ENCODE measurements around the gene SOX6.
"Not testable (repeated sequence)": the region's sequence is repeated elsewhere in the genome, so short reads cannot be mapped to it uniquely, and the experiment has no call there.

Gene SOX6

DNA sequence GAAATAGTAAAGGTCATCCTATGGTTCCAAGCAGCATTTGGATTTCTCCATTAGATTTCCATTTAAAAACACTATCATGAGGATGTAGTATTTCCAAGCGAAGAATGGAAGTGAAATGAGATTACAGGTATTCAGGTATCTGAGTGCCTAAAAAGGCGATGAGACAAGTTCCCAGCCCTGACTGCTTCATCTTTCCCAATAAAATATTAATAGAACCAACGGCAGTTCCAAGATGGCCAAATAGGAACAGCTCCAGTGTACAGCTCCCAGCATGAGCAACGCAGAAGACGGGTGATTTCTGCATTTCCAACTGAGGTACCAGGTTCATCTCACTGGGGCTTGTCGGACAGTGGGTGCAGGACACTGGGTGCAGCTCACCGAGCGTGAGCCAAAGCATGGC, 215.2 kb downstream of the SOX6 start:
- not testable (repeated sequence) for DNase-seq

DNA sequence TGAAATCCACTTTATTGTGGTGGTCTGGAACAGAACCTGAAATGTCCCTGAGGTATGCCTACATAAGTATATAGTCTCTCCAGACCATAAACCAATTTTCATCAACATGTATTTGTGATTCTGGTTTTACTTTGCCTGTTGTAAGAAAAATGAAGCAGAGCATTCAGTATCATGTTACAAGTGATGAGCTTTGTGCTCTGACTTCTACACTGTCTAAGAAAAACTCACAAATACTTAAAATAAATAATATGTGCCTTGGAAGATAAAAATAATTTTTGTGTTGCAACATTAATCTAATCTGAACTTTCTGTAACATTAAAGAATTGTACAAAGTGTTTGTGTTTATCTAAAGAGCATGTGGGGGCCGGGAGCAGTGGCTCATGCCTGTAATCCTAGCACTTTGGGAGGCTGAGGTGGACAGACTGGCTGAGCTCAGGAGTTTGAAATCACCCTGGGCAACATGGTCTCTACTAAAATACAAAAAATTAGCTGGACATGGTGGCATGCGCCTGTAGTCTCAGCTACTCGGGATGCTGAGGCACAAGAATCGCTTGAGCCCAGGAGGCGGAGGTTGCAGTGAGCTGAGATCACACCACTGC, 219.5 kb downstream of the SOX6 start:
- no peak for DNase-seq

DNA sequence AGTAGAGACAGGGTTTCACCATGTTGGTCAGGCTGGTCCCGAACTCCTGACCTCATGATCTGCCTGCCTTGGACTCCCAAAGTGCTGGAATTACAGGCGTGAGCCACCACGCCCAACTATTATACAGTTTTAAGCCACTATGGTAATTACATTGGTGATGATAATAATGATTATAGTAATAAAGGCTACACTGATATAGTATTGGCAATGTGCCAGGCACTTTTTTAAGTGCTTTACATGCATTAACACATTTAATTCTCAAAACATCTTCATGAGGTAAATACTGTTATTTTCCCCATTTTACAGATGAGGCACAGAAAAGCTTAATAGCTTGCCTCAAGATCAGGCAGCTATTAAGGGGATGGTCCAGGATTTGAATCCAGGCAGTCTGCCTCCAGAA, 222.5 kb downstream of the SOX6 start:
- no peak for DNase-seq

DNA sequence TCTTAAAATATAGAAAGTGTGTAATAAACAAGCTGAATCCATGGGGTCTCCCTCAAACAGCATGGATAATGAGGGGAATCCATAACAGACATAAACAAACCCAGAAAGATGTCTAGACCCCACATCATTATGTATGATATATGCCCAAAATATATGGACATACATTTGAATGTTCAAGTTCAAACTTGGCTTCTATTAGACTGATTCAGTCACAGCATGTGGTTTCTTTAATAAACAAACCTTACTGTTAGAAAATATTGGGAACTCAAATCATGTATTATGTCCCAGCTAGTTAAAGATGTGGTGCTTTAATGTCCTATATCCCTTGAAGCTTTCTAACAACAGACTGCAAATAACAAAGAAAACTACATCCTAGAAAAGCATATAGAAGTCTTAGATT, 228.6 kb downstream of the SOX6 start:
- DNase-seq: no peak

DNA sequence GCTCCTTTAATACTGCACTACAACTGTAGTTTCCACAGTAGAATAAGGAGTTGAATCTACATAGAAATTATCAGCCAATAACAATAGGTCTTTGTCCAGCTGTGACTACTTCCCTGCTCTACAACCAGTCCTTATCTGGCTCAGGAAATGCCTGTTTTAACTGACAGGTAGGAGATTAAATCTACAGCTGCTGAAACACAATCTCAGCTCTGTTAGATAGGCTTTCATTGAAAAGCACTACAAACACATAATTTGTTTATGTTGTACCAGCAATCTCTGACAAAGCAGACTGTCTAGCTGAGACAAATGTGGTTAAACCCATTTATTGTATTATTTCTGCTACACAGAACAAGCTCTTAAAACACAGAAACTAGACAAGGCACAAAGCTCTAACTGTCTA, 230.0 kb downstream of the SOX6 start:
- no peak for DNase-seq

DNA sequence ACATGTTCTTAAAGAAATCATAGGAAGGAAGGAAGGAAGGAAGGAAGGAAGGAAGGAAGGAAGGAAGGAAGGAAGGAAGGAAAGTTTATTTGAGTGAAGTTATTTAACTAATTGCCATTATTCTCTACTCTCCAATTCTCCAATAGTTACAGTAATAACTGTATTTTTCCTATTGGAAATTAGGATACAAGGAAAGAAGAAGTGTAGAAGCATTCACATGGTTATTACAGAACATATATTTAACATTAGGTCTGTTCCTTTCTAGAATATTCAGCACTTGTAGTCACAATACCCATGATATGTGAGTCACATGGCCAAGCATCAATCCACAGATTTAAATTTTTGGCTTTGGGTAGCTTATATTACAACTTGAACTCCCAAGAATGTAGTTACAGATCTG, 230.6 kb downstream of the SOX6 start:
- no peak for DNase-seq

GRCh38 chr11:16124390-16124789, 232.0 kb downstream of the SOX6 start:
- no peak for DNase-seq

GRCh38 chr11:16121853-16122252, 234.5 kb downstream of the SOX6 start:
- DNase-seq: no peak

DNA sequence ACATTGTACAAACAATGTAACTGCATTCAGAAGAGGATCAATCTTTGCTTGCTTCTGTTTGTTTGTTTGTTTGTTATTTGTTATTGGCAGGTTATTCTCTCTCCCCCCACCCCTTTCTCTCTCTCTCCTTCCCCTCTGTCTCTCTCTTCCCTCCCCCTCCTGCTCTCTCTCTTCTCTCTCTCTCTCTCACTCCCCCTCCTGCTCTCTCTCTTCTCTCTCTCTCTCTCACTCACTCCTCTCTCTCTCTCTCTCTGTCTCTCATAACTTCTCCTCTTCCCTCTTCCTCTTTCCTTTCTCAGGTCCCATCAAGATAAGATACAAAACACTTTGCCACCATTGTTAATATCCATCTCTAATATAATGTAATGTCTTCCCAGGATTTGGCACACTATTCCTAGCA, 236.3 kb downstream of the SOX6 start:
- no peak for DNase-seq

- DNase-seq: no peak
Observed at GRCh38 chr11:16117989-16118756, 238.2 kb downstream of the SOX6 start.

- no peak for DNase-seq
Observed at GRCh38 chr11:16114978-16115871, 241.1 kb downstream of the SOX6 start.

GRCh38 chr11:16114431-16114830, 241.9 kb downstream of the SOX6 start:
- no peak for DNase-seq

GRCh38 chr11:16111690-16112089, 244.7 kb downstream of the SOX6 start:
- no peak for DNase-seq

- no peak for DNase-seq
Observed at GRCh38 chr11:16110886-16111285, 245.5 kb downstream of the SOX6 start.

DNA sequence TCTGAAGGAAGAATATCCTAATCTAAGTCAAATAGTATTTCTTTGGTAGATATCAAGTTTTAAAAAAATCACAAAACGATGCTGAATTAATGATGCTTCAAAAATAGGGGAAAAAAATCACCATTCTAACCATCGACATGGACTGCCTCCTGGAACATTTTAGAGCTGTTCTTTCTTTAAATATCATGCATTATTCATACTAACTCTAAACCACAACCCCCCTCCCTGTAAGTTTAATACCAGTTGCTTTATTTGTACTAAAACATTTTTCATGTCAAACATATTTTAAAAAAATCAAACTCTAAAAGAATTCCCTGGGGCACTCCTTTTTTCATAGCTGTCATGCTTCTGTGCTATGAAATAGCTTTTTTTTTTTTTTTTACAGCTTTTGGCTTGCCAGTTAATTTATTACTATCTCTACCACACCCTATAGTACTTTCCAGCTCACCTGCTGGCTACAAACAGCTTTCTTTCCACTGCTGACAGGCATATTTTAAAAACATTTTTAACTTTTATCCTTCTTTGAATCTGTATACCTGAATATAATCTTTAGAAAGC, 256.9 kb downstream of the SOX6 start:
- DNase-seq: no peak

GRCh38 chr11:16098526-16099205, 257.7 kb downstream of the SOX6 start:
- DNase-seq: no peak

DNA sequence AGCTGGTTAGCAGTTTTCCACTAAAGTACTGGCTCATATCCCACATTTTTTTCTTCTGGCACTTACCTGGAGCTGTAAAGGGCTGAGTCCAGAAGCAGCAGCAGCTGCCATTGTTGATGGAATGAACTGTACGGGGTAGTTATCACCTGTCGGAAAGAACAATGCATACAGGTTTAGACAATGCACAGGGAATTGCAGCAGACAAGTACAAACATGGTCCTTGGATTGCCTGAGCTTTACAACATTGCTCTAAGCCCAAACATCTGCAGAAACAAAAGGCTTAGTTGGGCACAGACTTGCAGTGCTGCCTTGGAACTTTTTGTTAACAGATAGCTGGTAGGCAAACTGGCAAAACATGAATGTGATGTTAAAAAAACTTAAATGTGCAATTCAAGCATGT, 258.8 kb downstream of the SOX6 start:
- DNase-seq: no peak

DNA sequence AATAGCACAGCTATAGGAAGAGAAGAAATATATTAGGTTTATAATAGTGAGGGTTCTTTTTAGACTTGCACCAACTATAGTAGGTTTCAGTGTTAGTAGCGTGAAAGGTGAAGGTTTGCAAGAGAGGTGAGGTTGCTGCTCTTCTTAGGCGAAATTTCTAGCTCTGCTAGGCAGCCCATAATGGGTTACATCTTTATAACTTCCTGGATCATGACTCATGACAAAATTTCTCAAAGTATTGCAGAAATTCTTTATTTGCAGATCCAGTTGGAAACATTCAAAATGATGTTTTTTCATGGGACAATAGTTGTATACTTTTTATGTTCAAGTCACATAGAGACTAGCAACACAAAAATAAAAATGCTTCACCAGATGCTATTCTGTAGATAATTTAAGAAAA, 260.0 kb downstream of the SOX6 start:
- no peak for DNase-seq

GRCh38 chr11:16095756-16096155, 260.6 kb downstream of the SOX6 start:
- DNase-seq: no peak

DNA sequence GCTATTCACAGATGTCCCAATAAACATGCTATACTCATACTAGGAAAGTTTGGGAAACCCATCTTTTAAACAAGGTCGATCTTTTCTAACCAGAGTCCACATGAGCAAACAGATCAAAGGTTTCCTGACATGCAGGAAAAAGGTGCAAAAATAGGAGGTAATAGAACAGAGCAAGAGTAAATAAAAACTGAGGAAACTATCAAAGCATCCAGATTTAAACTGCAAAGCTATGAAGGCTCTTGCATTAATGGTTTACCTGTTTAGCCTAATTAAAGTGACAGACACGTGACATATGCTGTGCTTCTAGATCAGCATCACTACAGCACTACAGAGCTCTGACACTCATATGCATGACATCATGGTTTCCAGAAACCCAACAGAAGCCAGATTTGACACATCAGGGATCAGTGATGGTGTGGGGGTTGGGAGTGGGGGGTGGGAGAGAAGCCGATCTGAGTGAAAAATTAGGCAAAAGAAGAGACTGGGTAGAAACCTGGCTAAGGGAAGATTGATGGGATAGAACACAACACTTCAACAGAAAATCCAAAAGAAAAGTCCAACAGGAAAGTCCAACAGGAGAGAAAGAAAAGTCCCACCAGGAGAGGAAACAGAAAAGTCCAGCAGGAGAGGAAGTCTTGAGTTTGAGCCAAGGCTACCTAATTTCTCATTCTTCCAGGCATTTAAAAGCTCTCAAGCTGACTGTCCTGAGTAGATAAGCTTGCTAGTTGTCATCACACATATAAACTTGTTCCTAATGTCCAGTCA, 262.3 kb downstream of the SOX6 start:
- DNase-seq: no peak

DNA sequence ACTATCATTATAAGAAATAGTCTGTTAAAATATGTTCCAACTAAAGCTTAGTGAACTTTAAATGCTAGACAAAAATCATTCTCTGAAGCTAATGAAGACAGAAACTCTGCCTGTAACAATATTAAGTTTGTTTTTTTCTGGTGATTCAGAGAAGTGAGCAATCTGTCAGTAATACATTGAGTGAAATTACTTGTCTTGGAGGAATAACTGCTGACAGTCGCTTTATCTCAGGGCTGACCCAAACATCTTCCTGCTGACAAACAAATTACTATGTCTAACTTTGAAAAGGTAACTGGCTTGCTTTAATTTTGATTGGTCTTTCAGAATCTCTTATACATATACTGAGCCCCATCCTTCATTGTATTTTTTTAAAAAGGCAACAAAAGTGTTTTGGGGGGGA, 264.5 kb downstream of the SOX6 start:
- DNase-seq: no peak

- DNase-seq: no peak
Observed at GRCh38 chr11:16089481-16089880, 266.9 kb downstream of the SOX6 start.
